Activated CD4-positive, alpha-beta T cell treated with anti-CD3 and anti-CD28 coated beads, Interleukin-2, amount 10 ng/mL, durations not matched to agents 24 days and 14 days (primary cell): Measurements from ENCODE around the gene RAD51B. TPM values are rescaled to one million over a fixed set of nuclear protein-coding genes. Genes with fewer than 3 reads are reported as not detected.

Experiments used
- DNase-seq: peaks from one replicate; pipeline ENCODE4 v3.0.0; 2022
- H3K27ac Mint-ChIP-seq: one replicate; pipeline ENCODE4 v1.8.0; 2022; ENCODE audit warnings: mild to moderate bottlenecking, mixed read lengths
- H3K27me3 Mint-ChIP-seq: one replicate; pipeline ENCODE4 v1.8.0; 2022; ENCODE audit warnings: mixed read lengths
- H3K36me3 Mint-ChIP-seq: one replicate; pipeline ENCODE4 v1.8.0; 2022; ENCODE audit warnings: low read depth, mild to moderate bottlenecking, mixed read lengths
- H3K4me1 Mint-ChIP-seq: one replicate; pipeline ENCODE4 v1.8.0; 2021; ENCODE audit warnings: mixed read lengths
- H3K4me3 Mint-ChIP-seq: one replicate; pipeline ENCODE4 v1.8.0; 2022; ENCODE audit warnings: mild to moderate bottlenecking, moderate library complexity, mixed read lengths
- H3K9me3 Mint-ChIP-seq: one replicate; pipeline ENCODE4 v1.8.0; 2021; ENCODE audit warnings: mixed read lengths
- intact Hi-C: fragments of 100-400 bp; cut with micrococcal nuclease; formaldehyde crosslinking; loops from one replicate; pipeline ENCODE4 v1.15.1; 2023
- total RNA-seq: library from RNA; stranded (reverse); gene quantifications from 2 replicates; pipeline ENCODE4 v1.2.3, GENCODE V29; 2022

The RAD51B gene
- total RNA-seq, 1 donor from 2014 or later, result 29.3 TPM

GRCh38 chr14:68668028-68668427 is 848.4 kb downstream of the RAD51B start:
- intact Hi-C loops, result loop anchor here (10.0 kb wide), 1 partner anchor 383 kb away; no protein-coding TSS in a partner anchor
- DNase-seq, result no peak
- Mint-ChIP-seq H3K4me3 (no peak overlapping the region), H3K27ac (no peak overlapping the region), H3K4me1 (peaks cover 29% of the 10 kb centered on the region), H3K36me3 (peaks cover 4% of the 10 kb centered on the region), H3K27me3 (no peaks in the 10 kb centered on the region), H3K9me3 (peaks cover 20% of the 10 kb centered on the region)

- Mint-ChIP-seq H3K27ac (no peak overlapping the region), H3K4me3 (no peak overlapping the region), H3K4me1 (peaks cover 24% of the 10 kb centered on the region), H3K36me3 (peaks cover 4% of the 10 kb centered on the region), H3K9me3 (peaks cover 20% of the 10 kb centered on the region), H3K27me3 (no peaks in the 10 kb centered on the region)
- intact Hi-C loops, result loop anchor here (10.0 kb wide), 1 partner anchor 384 kb away; no protein-coding TSS in a partner anchor
- DNase-seq, result no peak
Measured at GRCh38 chr14:68668531-68668930, 849.0 kb downstream of the RAD51B start.

- Mint-ChIP-seq H3K27me3 (no peaks in the 10 kb centered on the region), H3K27ac (no peak overlapping the region), H3K36me3 (peaks cover 4% of the 10 kb centered on the region), H3K4me3 (no peak overlapping the region), H3K4me1 (peaks cover 20% of the 10 kb centered on the region), H3K9me3 (peaks cover 20% of the 10 kb centered on the region)
- intact Hi-C loops, result loop anchor here (10.0 kb wide), 1 partner anchor 384 kb away; no protein-coding TSS in a partner anchor
- DNase-seq, result no peak
Measured at GRCh38 chr14:68669111-68669511, 849.5 kb downstream of the RAD51B start.

GRCh38 chr14:68669603-68670358 is 850.2 kb downstream of the RAD51B start:
- no peaks in the 10 kb centered on the region for H3K27me3 Mint-ChIP-seq
- intact Hi-C loops, result loop anchor here (10.0 kb wide), 1 partner anchor 385 kb away; no protein-coding TSS in a partner anchor
- no peak overlapping the region for H3K27ac Mint-ChIP-seq
- H3K9me3 Mint-ChIP-seq, result peaks cover 17% of the 10 kb centered on the region
- peaks cover 14% of the 10 kb centered on the region for H3K4me1 Mint-ChIP-seq
- no peak for DNase-seq
- H3K4me3 Mint-ChIP-seq, result no peak overlapping the region
- peaks cover 4% of the 10 kb centered on the region for H3K36me3 Mint-ChIP-seq

GRCh38 chr14:68670359-68670715 is 850.8 kb downstream of the RAD51B start:
- intact Hi-C loops, result no loop called here
- H3K9me3 Mint-ChIP-seq, result peaks cover 11% of the 10 kb centered on the region
- H3K27me3 Mint-ChIP-seq, result no peaks in the 10 kb centered on the region
- H3K4me3 Mint-ChIP-seq, result no peak overlapping the region
- peaks cover 4% of the 10 kb centered on the region for H3K36me3 Mint-ChIP-seq
- H3K4me1 Mint-ChIP-seq, result peaks cover 10% of the 10 kb centered on the region
- no peak overlapping the region for H3K27ac Mint-ChIP-seq
- no peak for DNase-seq

- Mint-ChIP-seq H3K9me3 (peaks cover 2% of the 10 kb centered on the region), H3K36me3 (peaks cover 2% of the 10 kb centered on the region), H3K27ac (no peak overlapping the region), H3K27me3 (no peaks in the 10 kb centered on the region), H3K4me1 (peaks cover 3% of the 10 kb centered on the region), H3K4me3 (no peak overlapping the region)
- no peak for DNase-seq
- intact Hi-C loops, result no loop called here
Measured at GRCh38 chr14:68671909-68672308, 852.3 kb downstream of the RAD51B start.

GRCh38 chr14:68672609-68673285 is 853.2 kb downstream of the RAD51B start:
- no peaks in the 10 kb centered on the region for H3K36me3 Mint-ChIP-seq
- DNase-seq, result no peak
- no peak overlapping the region for H3K27ac Mint-ChIP-seq
- no peaks in the 10 kb centered on the region for H3K9me3 Mint-ChIP-seq
- peaks cover 5% of the 10 kb centered on the region for H3K4me1 Mint-ChIP-seq
- intact Hi-C loops, result no loop called here
- no peaks in the 10 kb centered on the region for H3K27me3 Mint-ChIP-seq
- no peak overlapping the region for H3K4me3 Mint-ChIP-seq

- intact Hi-C loops, result no loop called here
- Mint-ChIP-seq H3K4me1 (peaks cover 8% of the 10 kb centered on the region), H3K27me3 (no peaks in the 10 kb centered on the region), H3K4me3 (no peak overlapping the region), H3K9me3 (no peaks in the 10 kb centered on the region), H3K27ac (no peak overlapping the region), H3K36me3 (no peaks in the 10 kb centered on the region)
- DNase-seq, result no peak
Measured at GRCh38 chr14:68673464-68673863, 853.9 kb downstream of the RAD51B start.

GRCh38 chr14:68674538-68675232 is 855.1 kb downstream of the RAD51B start:
- Mint-ChIP-seq H3K9me3 (no peaks in the 10 kb centered on the region), H3K27ac (no peak overlapping the region), H3K36me3 (no peaks in the 10 kb centered on the region), H3K27me3 (no peaks in the 10 kb centered on the region), H3K4me3 (no peak overlapping the region), H3K4me1 (peaks cover 8% of the 10 kb centered on the region)
- intact Hi-C loops, result no loop called here
- no peak for DNase-seq

GRCh38 chr14:68675233-68675577 is 855.6 kb downstream of the RAD51B start:
- no peaks in the 10 kb centered on the region for H3K9me3 Mint-ChIP-seq

GRCh38 chr14:68676511-68676943 is 856.9 kb downstream of the RAD51B start:
- H3K9me3 Mint-ChIP-seq, result no peaks in the 10 kb centered on the region
- DNase-seq, result no peak
- no peak overlapping the region for H3K4me3 Mint-ChIP-seq
- no peak overlapping the region for H3K27ac Mint-ChIP-seq
- H3K36me3 Mint-ChIP-seq, result no peaks in the 10 kb centered on the region
- peaks cover 12% of the 10 kb centered on the region for H3K4me1 Mint-ChIP-seq
- H3K27me3 Mint-ChIP-seq, result no peaks in the 10 kb centered on the region
- intact Hi-C loops, result no loop called here

More at GRCh38 chr14:68675233-68675577, 855.6 kb downstream of the RAD51B start:
- Mint-ChIP-seq H3K4me3 (no peak overlapping the region), H3K27me3 (no peaks in the 10 kb centered on the region), H3K4me1 (peaks cover 8% of the 10 kb centered on the region), H3K36me3 (no peaks in the 10 kb centered on the region), H3K27ac (no peak overlapping the region)
- no peak for DNase-seq
- intact Hi-C loops, result no loop called here

- no peak for DNase-seq
- peaks cover 20% of the 10 kb centered on the region for H3K4me1 Mint-ChIP-seq
- no peaks in the 10 kb centered on the region for H3K36me3 Mint-ChIP-seq
- no peaks in the 10 kb centered on the region for H3K27me3 Mint-ChIP-seq
- H3K9me3 Mint-ChIP-seq, result no peaks in the 10 kb centered on the region
- intact Hi-C loops, result no loop called here
- no peak overlapping the region for H3K4me3 Mint-ChIP-seq
- peak overlapping the region; percentile 23 for H3K27ac Mint-ChIP-seq
Measured at GRCh38 chr14:68677476-68677875, 857.9 kb downstream of the RAD51B start.

- intact Hi-C loops, result no loop called here
- DNase-seq, result no peak
- H3K4me1 Mint-ChIP-seq, result peaks cover 23% of the 10 kb centered on the region
- no peak overlapping the region for H3K27ac Mint-ChIP-seq
- no peaks in the 10 kb centered on the region for H3K27me3 Mint-ChIP-seq
- H3K9me3 Mint-ChIP-seq, result no peaks in the 10 kb centered on the region
- no peaks in the 10 kb centered on the region for H3K36me3 Mint-ChIP-seq
- H3K4me3 Mint-ChIP-seq, result no peak overlapping the region
Measured at GRCh38 chr14:68677901-68678300, 858.3 kb downstream of the RAD51B start.

- Mint-ChIP-seq H3K27ac (no peak overlapping the region), H3K9me3 (no peaks in the 10 kb centered on the region), H3K4me1 (peaks cover 28% of the 10 kb centered on the region), H3K27me3 (no peaks in the 10 kb centered on the region), H3K36me3 (no peaks in the 10 kb centered on the region), H3K4me3 (no peak overlapping the region)
- DNase-seq, result no peak
- intact Hi-C loops, result no loop called here
Measured at GRCh38 chr14:68678471-68678870, 858.9 kb downstream of the RAD51B start.
